Naive B cell (primary cell): ENCODE measurements around the gene DCP1A. TPM values are rescaled to one million over a fixed set of nuclear protein-coding genes. Genes with fewer than 3 reads are reported as not detected.
"Not testable (repeated sequence)": the region's sequence is repeated elsewhere in the genome, so short reads cannot be mapped to it uniquely, and the experiment has no call there.

Experiments
- ATAC-seq, 2 donors: fragments of 150-1000 bp; cut with Tn5 transposase; 2 replicates each; pipeline ENCODE4 v1.10.0; 2021; ENCODE audit warnings: low read depth in 2 of 2, mild to moderate bottlenecking in 2 of 2, moderate library complexity in 2 of 2
- DNase-seq: peaks from one replicate; pipeline ENCODE4 v3.0.0; 2022
- H3K27ac Mint-ChIP-seq, 6 donors: one replicate each; pipeline ENCODE4 v1.8.0; 2020 to 2022; ENCODE audit warnings: mild to moderate bottlenecking in 6 of 6, mixed read lengths in 6 of 6, moderate library complexity in 5 of 6, inconsistent platforms in 2 of 6
- H3K27me3 Mint-ChIP-seq, 3 donors: one replicate each; pipeline ENCODE4 v1.8.0; 2021 to 2022; ENCODE audit warnings: mixed read lengths in 3 of 3, mild to moderate bottlenecking in 1 of 3
- H3K36me3 Mint-ChIP-seq, 2 donors: one replicate each; pipeline ENCODE4 v1.8.0; 2020 to 2022; ENCODE audit warnings: mixed read lengths in 2 of 2, inconsistent platforms in 1 of 2, mild to moderate bottlenecking in 1 of 2
- H3K4me1 Mint-ChIP-seq, 3 donors: one replicate each; pipeline ENCODE4 v1.8.0; 2020 to 2022; ENCODE audit warnings: mixed read lengths in 3 of 3, inconsistent platforms in 1 of 3, mild to moderate bottlenecking in 1 of 3, moderate library complexity in 1 of 3
- H3K4me3 Mint-ChIP-seq, 8 donors: one replicate each; pipeline ENCODE4 v1.8.0; 2020 to 2022; ENCODE audit warnings: mild to moderate bottlenecking in 8 of 8, mixed read lengths in 8 of 8, moderate library complexity in 8 of 8, inconsistent platforms in 2 of 8
- H3K9me3 Mint-ChIP-seq, 7 donors: one replicate each; pipeline ENCODE4 v1.8.0; 2020 to 2022; ENCODE audit warnings: mixed read lengths in 7 of 7, mild to moderate bottlenecking in 5 of 7, inconsistent platforms in 2 of 7, moderate library complexity in 1 of 7
- polyA plus RNA-seq, 6 donors: library from polyadenylated mRNA; unstranded; fragments of 300-500 nt; fragmentation: Illumina TruSeq; gene quantifications; one replicate each; pipeline ENCODE4 v1.2.3, GENCODE V29; 2021; ENCODE audit warnings: low read depth in 6 of 6

The DCP1A gene
- polyA plus RNA-seq, 6 donors from 2014 or later, result 55.7 to 95.6 (median 80.8) TPM

GRCh38 chr3:53350652-53351051 is 3.3 kb upstream of the DCP1A start:
- peaks cover 0 to 10% of the 10 kb centered on the region in 2 donors for H3K36me3 Mint-ChIP-seq
- ATAC-seq (no peak), DNase-seq (no peak)
- H3K27ac Mint-ChIP-seq, result peak overlapping the region in 3 of 6 donors; percentile 3 to 71 (median 47)
- peaks cover 14 to 22% (median 15%) of the 10 kb centered on the region in 3 donors for H3K4me1 Mint-ChIP-seq
- H3K27me3 Mint-ChIP-seq, result no peaks in the 10 kb centered on the region
- no peaks in the 10 kb centered on the region for H3K9me3 Mint-ChIP-seq
- H3K4me3 Mint-ChIP-seq, result peak overlapping the region in 1 of 8 donors; percentile 60

- H3K4me3 Mint-ChIP-seq, result peak overlapping the region; percentile 98 to 100 (median 99)
- H3K36me3 Mint-ChIP-seq, result peaks cover 3 to 12% of the 10 kb centered on the region in 2 donors
- peak overlapping the region; percentile 98 to 100 (median 99) for H3K27ac Mint-ChIP-seq
- not testable (repeated sequence) for H3K9me3 Mint-ChIP-seq, ATAC-seq, DNase-seq, H3K27me3 Mint-ChIP-seq
- H3K4me1 Mint-ChIP-seq, result peaks cover 21 to 35% (median 23%) of the 10 kb centered on the region in 3 donors
Observed at GRCh38 chr3:53348118-53348517, 775 bp upstream of the DCP1A start.

- H3K4me1 Mint-ChIP-seq, result peaks cover 23 to 39% (median 26%) of the 10 kb centered on the region in 3 donors
- H3K36me3 Mint-ChIP-seq, result peaks cover 9 to 22% of the 10 kb centered on the region in 2 donors
- no peak for ATAC-seq
Observed at GRCh38 chr3:53346922-53347260, 452 bp downstream of the DCP1A start.

DNA sequence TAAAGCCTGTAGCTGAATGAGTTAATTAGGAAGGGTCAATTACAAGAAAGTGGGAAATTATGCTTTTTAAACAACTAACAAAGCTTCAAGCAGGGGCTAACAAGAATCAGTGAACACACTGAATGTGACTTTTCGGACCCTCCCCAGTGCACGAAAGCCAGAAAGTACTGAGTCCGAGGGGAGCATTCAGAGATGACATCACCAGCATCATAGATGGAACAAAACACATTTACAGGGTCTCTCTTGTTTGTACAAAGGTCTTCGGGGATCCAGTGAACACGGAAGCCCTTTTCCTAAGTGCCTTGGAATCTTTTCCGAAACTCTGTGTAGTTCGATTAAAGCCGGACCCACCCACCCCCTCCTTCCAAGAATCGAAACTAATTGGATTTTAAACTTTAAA is 829 bp downstream of the DCP1A start:
- Mint-ChIP-seq H3K4me1 (peaks cover 23 to 39% (median 26%) of the 10 kb centered on the region in 3 donors), H3K9me3 (no peaks in the 10 kb centered on the region), H3K27me3 (no peaks in the 10 kb centered on the region), H3K36me3 (peaks cover 9 to 22% of the 10 kb centered on the region in 2 donors), H3K27ac (peak overlapping the region; percentile 92 to 100 (median 99)), H3K4me3 (peak overlapping the region; percentile 98 to 100 (median 99))
- no peak for DNase-seq
- no peak for ATAC-seq

More at GRCh38 chr3:53346922-53347260, 452 bp downstream of the DCP1A start:
- Mint-ChIP-seq H3K4me3 (peak overlapping the region; percentile 98 to 100 (median 99)), H3K27ac (peak overlapping the region; percentile 98 to 100 (median 99)), H3K9me3 (no peaks in the 10 kb centered on the region), H3K27me3 (no peaks in the 10 kb centered on the region)
- DNase-seq, result no peak

GRCh38 chr3:53342353-53342752 is 5.0 kb downstream of the DCP1A start:
- Mint-ChIP-seq H3K36me3 (peaks cover 12 to 16% of the 10 kb centered on the region in 2 donors), H3K9me3 (no peaks in the 10 kb centered on the region), H3K4me3 (no peak overlapping the region), H3K27ac (peak overlapping the region in 2 of 6 donors; percentile 25 to 34), H3K27me3 (no peaks in the 10 kb centered on the region), H3K4me1 (peaks cover 21 to 37% (median 25%) of the 10 kb centered on the region in 3 donors)
- DNase-seq (no peak), ATAC-seq (no peak)

DNA sequence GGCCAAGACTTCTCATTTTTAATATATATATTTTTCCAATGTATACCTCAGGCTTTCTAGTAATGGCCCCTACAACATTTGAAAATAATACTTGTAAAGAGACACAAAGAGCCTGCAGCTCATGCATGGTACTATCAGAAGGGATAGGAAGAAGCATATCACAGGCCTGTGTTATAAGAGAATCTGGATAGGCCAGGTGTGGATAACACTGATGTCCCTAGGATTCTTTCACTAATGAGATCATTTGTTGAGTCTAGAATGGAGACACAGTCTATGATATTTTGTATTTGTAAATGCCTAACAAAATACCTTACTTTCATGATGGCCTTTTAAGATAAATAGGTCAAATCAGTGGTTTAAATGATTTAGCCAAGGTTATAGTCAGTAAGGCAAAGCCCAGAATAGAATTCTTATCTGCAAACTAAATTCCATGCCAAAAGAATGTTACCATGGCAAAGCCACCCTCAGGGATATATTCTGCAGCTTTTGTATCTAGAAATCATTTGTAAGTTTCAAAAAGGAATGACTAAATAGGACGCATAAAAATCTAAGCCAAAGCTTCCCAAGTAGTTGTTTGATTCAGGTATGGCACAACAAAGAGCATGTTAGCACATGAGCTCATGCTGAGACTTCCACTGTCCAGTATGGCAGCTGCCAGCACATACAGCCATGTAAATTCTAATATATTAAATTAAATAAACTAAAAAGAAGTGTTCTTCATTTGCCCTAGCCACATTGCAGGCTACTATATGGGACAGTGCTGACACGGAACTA is 10.0 kb downstream of the DCP1A start:
- Mint-ChIP-seq H3K4me3 (no peak overlapping the region), H3K36me3 (peaks cover 2 to 9% of the 10 kb centered on the region in 2 donors), H3K9me3 (no peaks in the 10 kb centered on the region), H3K27ac (no peak overlapping the region), H3K4me1 (peaks cover 4 to 7% (median 5%) of the 10 kb centered on the region in 3 donors), H3K27me3 (no peaks in the 10 kb centered on the region)
- ATAC-seq (no peak), DNase-seq (no peak)

DNA sequence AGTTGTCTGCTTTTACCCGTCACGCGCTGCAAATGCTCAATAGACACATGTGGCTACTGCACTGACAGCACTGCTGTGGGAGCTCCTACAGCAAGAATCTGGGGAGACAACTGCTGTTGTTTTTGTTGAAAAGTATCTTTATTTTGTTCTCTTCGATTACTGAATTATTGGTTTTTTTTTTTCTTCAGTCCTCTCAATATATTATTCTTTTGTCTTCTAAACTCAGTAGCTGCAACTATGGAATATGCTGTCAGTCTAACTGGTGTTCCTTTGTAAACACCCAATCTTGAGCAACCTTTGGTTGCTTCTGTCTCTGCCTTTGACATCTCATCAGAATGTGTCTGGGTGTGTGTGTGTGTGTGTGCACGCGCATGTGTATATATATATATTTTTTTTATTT is 12.6 kb downstream of the DCP1A start:
- no peak for DNase-seq
- H3K9me3 Mint-ChIP-seq, result no peaks in the 10 kb centered on the region
- H3K36me3 Mint-ChIP-seq, result peaks cover 0 to 9% of the 10 kb centered on the region in 2 donors
- H3K27me3 Mint-ChIP-seq, result no peaks in the 10 kb centered on the region
- no peak for ATAC-seq
- no peak overlapping the region for H3K4me3 Mint-ChIP-seq
- H3K27ac Mint-ChIP-seq, result peak overlapping the region in 1 of 6 donors; percentile 50
- peaks cover 7 to 10% (median 9%) of the 10 kb centered on the region in 3 donors for H3K4me1 Mint-ChIP-seq

- H3K27me3 Mint-ChIP-seq, result no peaks in the 10 kb centered on the region
- peaks cover 5 to 7% (median 5%) of the 10 kb centered on the region in 3 donors for H3K4me1 Mint-ChIP-seq
- DNase-seq (no peak), ATAC-seq (no peak)
- no peak overlapping the region for H3K27ac Mint-ChIP-seq
- peaks cover 0 to 5% of the 10 kb centered on the region in 2 donors for H3K36me3 Mint-ChIP-seq
- no peaks in the 10 kb centered on the region for H3K9me3 Mint-ChIP-seq
- no peak overlapping the region for H3K4me3 Mint-ChIP-seq
Observed at GRCh38 chr3:53331871-53332270, 15.5 kb downstream of the DCP1A start.

- H3K4me3 Mint-ChIP-seq, result no peak overlapping the region
- peaks cover 0 to 13% of the 10 kb centered on the region in 2 donors for H3K36me3 Mint-ChIP-seq
- no peak overlapping the region for H3K27ac Mint-ChIP-seq
- DNase-seq, result no peak
- no peaks in the 10 kb centered on the region for H3K27me3 Mint-ChIP-seq
- H3K9me3 Mint-ChIP-seq, result no peaks in the 10 kb centered on the region
- ATAC-seq, result no peak
- peaks cover 9 to 15% (median 10%) of the 10 kb centered on the region in 3 donors for H3K4me1 Mint-ChIP-seq
Observed at GRCh38 chr3:53329897-53330296, 17.4 kb downstream of the DCP1A start.

- Mint-ChIP-seq H3K4me3 (no peak overlapping the region), H3K4me1 (peaks cover 10 to 15% (median 13%) of the 10 kb centered on the region in 3 donors), H3K9me3 (no peaks in the 10 kb centered on the region), H3K27me3 (no peaks in the 10 kb centered on the region), H3K27ac (no peak overlapping the region), H3K36me3 (peaks cover 0 to 11% of the 10 kb centered on the region in 2 donors)
- no peak for DNase-seq
- no peak for ATAC-seq
Observed at GRCh38 chr3:53328746-53329145, 18.6 kb downstream of the DCP1A start.

- not testable (repeated sequence) for DNase-seq, H3K4me3 Mint-ChIP-seq, H3K36me3 Mint-ChIP-seq, ATAC-seq, H3K9me3 Mint-ChIP-seq, H3K27me3 Mint-ChIP-seq
- Mint-ChIP-seq H3K27ac (peak overlapping the region in 2 of 6 donors; percentile 33 to 73), H3K4me1 (peaks cover 10 to 15% (median 13%) of the 10 kb centered on the region in 3 donors)
Observed at GRCh38 chr3:53327986-53328385, 19.4 kb downstream of the DCP1A start.

DNA sequence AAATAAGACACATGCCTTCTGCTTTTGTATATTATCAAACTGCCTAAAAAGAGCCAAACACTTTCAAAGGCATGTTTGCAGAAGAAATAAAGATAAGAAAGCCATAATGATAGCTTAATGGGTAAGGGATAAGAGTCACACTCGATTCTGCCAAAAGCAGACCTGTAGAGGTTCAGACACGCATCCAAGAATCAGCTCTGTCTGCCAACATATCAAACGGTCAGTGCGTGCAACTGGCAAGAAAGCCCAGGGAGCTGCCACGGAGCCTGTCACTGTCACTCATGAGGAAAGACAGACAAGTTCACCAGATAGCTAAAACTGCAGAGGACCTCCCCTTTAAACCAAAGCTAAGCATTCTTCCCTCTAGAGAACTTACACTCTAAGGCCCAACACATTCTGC is 23.2 kb downstream of the DCP1A start:
- DNase-seq, result no peak
- ATAC-seq, result no peak
- Mint-ChIP-seq H3K36me3 (peaks cover 0 to 13% of the 10 kb centered on the region in 2 donors), H3K4me1 (peaks cover 8 to 18% (median 11%) of the 10 kb centered on the region in 3 donors), H3K9me3 (no peaks in the 10 kb centered on the region), H3K27me3 (no peaks in the 10 kb centered on the region), H3K4me3 (no peak overlapping the region), H3K27ac (no peak overlapping the region)

DNA sequence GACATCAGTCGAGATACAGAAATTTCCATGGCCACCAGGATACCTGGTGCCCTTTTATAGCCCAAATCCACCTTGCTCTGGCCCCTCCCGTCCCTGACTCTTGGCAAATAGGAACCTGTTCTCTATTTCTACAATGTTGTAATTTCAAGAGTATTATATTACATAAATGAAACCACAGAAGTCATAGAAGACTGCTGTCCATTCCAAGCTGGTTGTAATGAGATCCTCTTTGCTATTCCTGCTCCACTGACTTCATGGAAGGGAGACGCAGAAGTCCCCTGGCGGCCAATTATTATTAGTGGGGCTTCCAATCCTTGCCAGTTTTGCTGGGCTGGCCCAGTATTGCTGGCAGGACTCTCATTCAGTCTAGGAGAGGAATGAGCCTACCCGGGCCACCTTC is 26.6 kb downstream of the DCP1A start:
- H3K27me3 Mint-ChIP-seq, result no peaks in the 10 kb centered on the region
- peaks cover 3 to 12% (median 10%) of the 10 kb centered on the region in 3 donors for H3K4me1 Mint-ChIP-seq
- H3K9me3 Mint-ChIP-seq, result no peaks in the 10 kb centered on the region
- DNase-seq, result no peak
- H3K27ac Mint-ChIP-seq, result peak overlapping the region in 2 of 6 donors; percentile 18 to 38
- H3K36me3 Mint-ChIP-seq, result peaks cover 7 to 26% of the 10 kb centered on the region in 2 donors
- no peak overlapping the region for H3K4me3 Mint-ChIP-seq
- ATAC-seq, result no peak

GRCh38 chr3:53318522-53318921 is 28.8 kb downstream of the DCP1A start:
- DNase-seq (no peak), ATAC-seq (no peak)
- peaks cover 3 to 7% (median 4%) of the 10 kb centered on the region in 3 donors for H3K4me1 Mint-ChIP-seq
- no peak overlapping the region for H3K27ac Mint-ChIP-seq
- no peaks in the 10 kb centered on the region for H3K9me3 Mint-ChIP-seq
- H3K4me3 Mint-ChIP-seq, result no peak overlapping the region
- no peaks in the 10 kb centered on the region for H3K27me3 Mint-ChIP-seq
- H3K36me3 Mint-ChIP-seq, result peaks cover 7 to 18% of the 10 kb centered on the region in 2 donors
